Measurements from ENCODE around the gene SLC22A16.
"Not testable (repeated sequence)": the region's sequence is repeated elsewhere in the genome, so short reads cannot be mapped to it uniquely, and the experiment has no call there.

The SLC22A16 gene

GRCh38 chr6:110476046-110476849, at the start of gene SLC22A16:
Gene SLC22A16 (minus strand): TSS chr6:110476613. CDS start chr6:110476574, 39 bp downstream.
- DNase-seq: no peak

- no peak for DNase-seq
Measured at GRCh38 chr6:110525001-110525400, 48.6 kb upstream of the SLC22A16 start.

- DNase-seq: no peak
Measured at GRCh38 chr6:110524305-110524704, 47.9 kb upstream of the SLC22A16 start.

GRCh38 chr6:110523451-110524021, 47.1 kb upstream of the SLC22A16 start:
- DNase-seq: no peak

GRCh38 chr6:110522427-110522826, 46.0 kb upstream of the SLC22A16 start:
- DNase-seq: no peak

- DNase-seq: no peak
Measured at GRCh38 chr6:110520992-110521543, 44.7 kb upstream of the SLC22A16 start.

- DNase-seq: no peak
Measured at GRCh38 chr6:110520209-110520965, 44.0 kb upstream of the SLC22A16 start.

GRCh38 chr6:110517601-110518281, 41.3 kb upstream of the SLC22A16 start:
- DNase-seq: no peak

- no peak for DNase-seq
Measured at GRCh38 chr6:110517034-110517433, 40.6 kb upstream of the SLC22A16 start.

- no peak for DNase-seq
Measured at GRCh38 chr6:110514818-110515217, 38.4 kb upstream of the SLC22A16 start.

- DNase-seq: no peak
Measured at GRCh38 chr6:110512991-110513390, 36.6 kb upstream of the SLC22A16 start.

GRCh38 chr6:110512549-110512948, 36.1 kb upstream of the SLC22A16 start:
- DNase-seq: not testable (repeated sequence)

GRCh38 chr6:110511401-110511800, 35.0 kb upstream of the SLC22A16 start:
- DNase-seq: no peak

GRCh38 chr6:110509617-110510241, 33.3 kb upstream of the SLC22A16 start:
- DNase-seq: peak; percentile 7 to 37

- DNase-seq: not testable (repeated sequence)
Measured at GRCh38 chr6:110504891-110505290, 28.5 kb upstream of the SLC22A16 start.

- DNase-seq: no peak
Measured at GRCh38 chr6:110495949-110496348, 19.5 kb upstream of the SLC22A16 start.

- no peak for DNase-seq
Measured at GRCh38 chr6:110493253-110493800, 16.9 kb upstream of the SLC22A16 start.

- no peak for DNase-seq
Measured at GRCh38 chr6:110492584-110492983, 16.2 kb upstream of the SLC22A16 start.

- DNase-seq: no peak
Measured at GRCh38 chr6:110491644-110492317, 15.4 kb upstream of the SLC22A16 start.

GRCh38 chr6:110491299-110491643, 14.9 kb upstream of the SLC22A16 start:
- no peak for DNase-seq

- no peak for DNase-seq
Measured at GRCh38 chr6:110490110-110490509, 13.7 kb upstream of the SLC22A16 start.
